ENCODE results near the gene DDAH2.

DDAH2 gene

GRCh38 chr6:31761343-31761742 lies 32.2 kb upstream of the DDAH2 start:
- no peak for DNase-seq (ENCODE audit: low read depth)

- DNase-seq (ENCODE audit: low read depth) = no peak
These were observed 31.7 kb upstream of the DDAH2 start for GRCh38 chr6:31760790-31761189.

GRCh38 chr6:31758281-31758680 lies 29.2 kb upstream of the DDAH2 start:
- no peak for DNase-seq (ENCODE audit: low read depth)

GRCh38 chr6:31752739-31753319 lies 23.7 kb upstream of the DDAH2 start:
- DNase-seq (ENCODE audit: low read depth) = no peak

GRCh38 chr6:31750411-31751022 lies 21.4 kb upstream of the DDAH2 start:
- DNase-seq (ENCODE audit: low read depth) = no peak

- no peak for DNase-seq (ENCODE audit: low read depth)
These were observed 20.4 kb upstream of the DDAH2 start for GRCh38 chr6:31749301-31750036.

GRCh38 chr6:31744422-31744821 lies 15.3 kb upstream of the DDAH2 start:
- no peak for DNase-seq (ENCODE audit: low read depth)

GRCh38 chr6:31742894-31743293 lies 13.8 kb upstream of the DDAH2 start:
- no peak for DNase-seq (ENCODE audit: low read depth)

GRCh38 chr6:31741815-31742214 lies 12.7 kb upstream of the DDAH2 start:
- DNase-seq (ENCODE audit: low read depth) = no peak

- DNase-seq (ENCODE audit: low read depth) = no peak
These were observed 11.5 kb upstream of the DDAH2 start for GRCh38 chr6:31740397-31741223.

- DNase-seq (ENCODE audit: low read depth) = peak; percentile 94
These were observed 10.7 kb upstream of the DDAH2 start, which contains the start of gene MSH5 for GRCh38 chr6:31739639-31740396. TSS of gene MSH5 (plus strand) at chr6:31740005. CDS start at chr6:31740467, 462 bp downstream.

GRCh38 chr6:31737991-31738979 lies 9.2 kb upstream of the DDAH2 start:
- no peak for DNase-seq (ENCODE audit: low read depth)

- DNase-seq (ENCODE audit: low read depth) = no peak
These were observed 8.4 kb upstream of the DDAH2 start for GRCh38 chr6:31737315-31737990.

GRCh38 chr6:31736768-31737314 lies 7.7 kb upstream of the DDAH2 start:
- no peak for DNase-seq (ENCODE audit: low read depth)

- peak; percentile 58 for DNase-seq (ENCODE audit: low read depth)
These were observed 7.1 kb upstream of the DDAH2 start, which contains the start of gene CLIC1 for GRCh38 chr6:31736021-31736767. TSS of gene CLIC1 (minus strand) at chr6:31736530. CDS start at chr6:31736300, 230 bp downstream.

GRCh38 chr6:31734821-31735406 lies 5.8 kb upstream of the DDAH2 start:
- no peak for DNase-seq (ENCODE audit: low read depth)

GRCh38 chr6:31734247-31734820 lies 5.2 kb upstream of the DDAH2 start:
- no peak for DNase-seq (ENCODE audit: low read depth)

- no peak for DNase-seq (ENCODE audit: low read depth)
These were observed 4.6 kb upstream of the DDAH2 start for GRCh38 chr6:31733734-31734133.
